WTC11 (cell line): ENCODE results near the gene PRELID2. TPM values are rescaled to one million over a fixed set of nuclear protein-coding genes. Genes with fewer than 3 reads are reported as not detected.

Source experiments
- ATAC-seq: fragments of 200-7000 bp; cut with Tn5 transposase; 2 replicates; pipeline ENCODE4 v1.10.0; 2021; ENCODE audit warnings: mild to moderate bottlenecking, moderate library complexity
- CTCF ChIA-PET: fragments of 300-600 bp; sonication (Branson Sonifier 250); formaldehyde crosslinking; loops from one replicate; lab custom pipeline; 2021; ENCODE audit warnings: antibody characterized with exemption; lab: Charles Lee
- POLR2A ChIA-PET: fragments of 350-600 bp; sonication (Branson Sonifier 250); formaldehyde crosslinking; loops from one replicate; lab custom pipeline; 2021; ENCODE audit warnings: antibody characterized with exemption; lab: Charles Lee
- DNase-seq: peaks from one replicate; pipeline ENCODE4 v3.0.0; 2021; ENCODE audit warnings: low spot score
- H3K27ac Mint-ChIP-seq: 2 replicates; pipeline ENCODE4 v1.8.0; 2021; ENCODE audit warnings: mixed read lengths
- H3K27me3 Mint-ChIP-seq: 2 replicates; pipeline ENCODE4 v1.8.0; 2021; ENCODE audit warnings: low read depth, mild to moderate bottlenecking, moderate library complexity, mixed read lengths
- H3K36me3 Mint-ChIP-seq: 2 replicates; pipeline ENCODE4 v1.8.0; 2021; ENCODE audit warnings: mixed read lengths
- H3K4me1 Mint-ChIP-seq: 2 replicates; pipeline ENCODE4 v1.8.0; 2022; ENCODE audit warnings: mixed read lengths
- H3K4me3 Mint-ChIP-seq: 2 replicates; pipeline ENCODE4 v1.8.0; 2021; ENCODE audit warnings: mild to moderate bottlenecking, moderate library complexity, mixed read lengths
- H3K9me3 Mint-ChIP-seq: 2 replicates; pipeline ENCODE4 v1.8.0; 2021; ENCODE audit warnings: mixed read lengths
- ATF3 ChIP-seq: sonication (generic); formaldehyde crosslinking; conservative IDR thresholded peaks from 2 replicates; pipeline ENCODE4 v1.8.1; 2022; ENCODE audit warnings: mild to moderate bottlenecking, missing genetic modification reagents
- EMX1 ChIP-seq: fragments of 250-450 bp; sonication (Bioruptor Pico); IDR thresholded peaks from 2 replicates; pipeline ENCODE4 v1.8.0; 2021; ENCODE audit warnings: mild to moderate bottlenecking
- ETV6 ChIP-seq: sonication (generic); formaldehyde crosslinking; IDR thresholded peaks from 2 replicates; pipeline ENCODE4 v1.8.1; 2022; ENCODE audit warnings: mild to moderate bottlenecking, missing genetic modification reagents
- FOXJ3 ChIP-seq: sonication (generic); formaldehyde crosslinking; IDR thresholded peaks from 2 replicates; pipeline ENCODE4 v1.9.0; 2021; ENCODE audit warnings: missing genetic modification reagents, mild to moderate bottlenecking, borderline replicate concordance
- GRHL2 ChIP-seq: fragments of 250-450 bp; sonication (Bioruptor Pico); IDR thresholded peaks from 2 replicates; pipeline ENCODE4 v1.8.0; 2022; ENCODE audit warnings: mild to moderate bottlenecking, moderate library complexity; ENCODE audit not compliant: insufficient replicate concordance, severe bottlenecking
- HMGA2 ChIP-seq: fragments of 250-450 bp; sonication (Bioruptor Pico); IDR thresholded peaks from 2 replicates; pipeline ENCODE4 v1.4.0; 2021; ENCODE audit warnings: mild to moderate bottlenecking, moderate library complexity
- IRF2 ChIP-seq: sonication (generic); formaldehyde crosslinking; IDR thresholded peaks from 2 replicates; pipeline ENCODE4 v1.8.0; 2022; ENCODE audit warnings: low read depth, missing genetic modification reagents, borderline replicate concordance
- MAX ChIP-seq: sonication (generic); formaldehyde crosslinking; IDR thresholded peaks from 2 replicates; pipeline ENCODE4 v1.8.0; 2022; ENCODE audit warnings: mild to moderate bottlenecking, missing genetic modification reagents
- MLX ChIP-seq: sonication (generic); formaldehyde crosslinking; IDR thresholded peaks from 2 replicates; pipeline ENCODE4 v1.8.1; 2023; ENCODE audit warnings: mild to moderate bottlenecking, missing genetic modification reagents, moderate library complexity
- NFE2L1 ChIP-seq: sonication (generic); formaldehyde crosslinking; IDR thresholded peaks from 2 replicates; pipeline ENCODE4 v1.8.1; 2023; ENCODE audit warnings: missing genetic modification reagents
- NR3C1 ChIP-seq: sonication (generic); formaldehyde crosslinking; conservative IDR thresholded peaks from 2 replicates; pipeline ENCODE4 v1.8.1; 2023; ENCODE audit warnings: low read depth, mild to moderate bottlenecking, missing genetic modification reagents
- PRRX2 ChIP-seq: fragments of 250-450 bp; sonication (Bioruptor Pico); IDR thresholded peaks from 2 replicates; pipeline ENCODE4 v1.8.0; 2021; ENCODE audit warnings: mild to moderate bottlenecking
- SMAD3 ChIP-seq: sonication (generic); formaldehyde crosslinking; IDR thresholded peaks from 2 replicates; pipeline ENCODE4 v1.8.0; 2022; ENCODE audit warnings: missing genetic modification reagents, mild to moderate bottlenecking, borderline replicate concordance
- TCF7 ChIP-seq: sonication (generic); formaldehyde crosslinking; IDR thresholded peaks from 2 replicates; pipeline ENCODE4 v1.8.0; 2022; ENCODE audit warnings: mild to moderate bottlenecking, low read depth, missing genetic modification reagents, moderate library complexity
- TEAD1 ChIP-seq: sonication (generic); formaldehyde crosslinking; IDR thresholded peaks from 2 replicates; pipeline ENCODE4 v1.8.0; 2022; ENCODE audit warnings: mild to moderate bottlenecking, missing genetic modification reagents
- TP53 ChIP-seq: sonication (generic); formaldehyde crosslinking; IDR thresholded peaks from 2 replicates; pipeline ENCODE4 v1.8.1; 2023; ENCODE audit warnings: mild to moderate bottlenecking, missing genetic modification reagents
- ZNF219 ChIP-seq: sonication (generic); formaldehyde crosslinking; IDR thresholded peaks from 2 replicates; pipeline ENCODE4 v1.8.0; 2023; ENCODE audit warnings: missing genetic modification reagents, mild to moderate bottlenecking, borderline replicate concordance
- ZNF317 ChIP-seq: sonication (generic); formaldehyde crosslinking; IDR thresholded peaks from 2 replicates; pipeline ENCODE4 v1.8.1; 2023; ENCODE audit warnings: low read depth, mild to moderate bottlenecking, moderate library complexity, missing genetic modification reagents, borderline replicate concordance
- ZNF396 ChIP-seq: fragments of 250-450 bp; sonication (Bioruptor Pico); IDR thresholded peaks from 2 replicates; pipeline ENCODE4 v1.8.0; 2021; ENCODE audit warnings: mild to moderate bottlenecking, moderate library complexity, borderline replicate concordance
- ZNF416 ChIP-seq: fragments of 250-450 bp; sonication (Bioruptor Pico); IDR thresholded peaks from 2 replicates; pipeline ENCODE4 v1.9.0; 2021; ENCODE audit warnings: mild to moderate bottlenecking, inconsistent platforms
- total RNA-seq: library from RNA; stranded (reverse); gene quantifications from 3 replicates; pipeline ENCODE4 v1.2.3, GENCODE V29; 2021
- TF ChIP-seq, protein P1 (sequence below): fragments of 250-450 bp; sonication (Bioruptor Pico); IDR thresholded peaks from 2 replicates; pipeline ENCODE4 v1.9.0; 2021; ENCODE audit warnings: mild to moderate bottlenecking
- TF ChIP-seq, protein P2 (sequence below): sonication (generic); formaldehyde crosslinking; IDR thresholded peaks from 2 replicates; pipeline ENCODE4 v1.8.1; 2022; ENCODE audit warnings: low read depth, missing genetic modification reagents, borderline replicate concordance
- TF ChIP-seq, protein P3 (sequence below): sonication (generic); formaldehyde crosslinking; IDR thresholded peaks from 2 replicates; pipeline ENCODE4 v1.8.1; 2022; ENCODE audit warnings: mild to moderate bottlenecking, missing genetic modification reagents, moderate library complexity, borderline replicate concordance

The PRELID2 gene
- total RNA-seq, 1 experiment from 2014 or later: 10.0 TPM

DNA sequence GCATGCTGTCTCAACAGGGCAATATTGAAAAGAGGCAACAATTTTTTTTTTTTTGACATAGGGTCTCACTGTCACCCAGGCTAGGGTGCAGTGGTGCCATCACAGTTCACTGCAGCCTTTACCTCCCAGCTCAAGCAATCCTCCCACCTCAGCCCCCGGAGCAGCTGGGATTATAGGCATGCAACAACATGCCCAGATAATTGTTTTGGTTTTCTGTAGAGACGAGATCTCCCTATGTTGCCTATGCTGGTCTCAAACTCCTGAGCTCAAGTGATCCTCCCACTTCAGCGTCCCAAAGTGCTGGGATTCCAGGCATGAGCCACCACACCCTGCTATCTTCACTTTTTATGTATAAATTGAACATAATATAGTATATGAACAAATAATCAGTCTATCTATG is 47.6 kb downstream of the PRELID2 start (continued):
- TF ChIP-seq, protein P1, sequence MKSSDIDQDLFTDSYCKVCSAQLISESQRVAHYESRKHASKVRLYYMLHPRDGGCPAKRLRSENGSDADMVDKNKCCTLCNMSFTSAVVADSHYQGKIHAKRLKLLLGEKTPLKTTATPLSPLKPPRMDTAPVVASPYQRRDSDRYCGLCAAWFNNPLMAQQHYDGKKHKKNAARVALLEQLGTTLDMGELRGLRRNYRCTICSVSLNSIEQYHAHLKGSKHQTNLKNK (CRISPR knock-in tag): no peak
- TF ChIP-seq NR3C1 (no peak), FOXJ3 (CRISPR knock-in tag) (no peak)

- DNase-seq: no peak
- TF ChIP-seq HMGA2 (CRISPR knock-in tag) (no peak), ZNF219 (CRISPR knock-in tag) (no peak), ZNF396 (CRISPR knock-in tag) (no peak)
- TF ChIP-seq, all 79 proteins: peak for 0
- ChIA-PET POLR2A (no interaction called here), CTCF (interaction anchor here (0.6 to 0.9 kb wide), 2 partner anchors 39 to 101 kb away, joined by 3 read pairs; no protein-coding TSS in a partner anchor)
- ATAC-seq: no peak
- H3K36me3 Mint-ChIP-seq: peaks cover 6% of the 10 kb centered on the region
- H3K4me1 Mint-ChIP-seq: peaks cover 29% of the 10 kb centered on the region
- no peak overlapping the region for H3K4me3 Mint-ChIP-seq
- no peaks in the 10 kb centered on the region for H3K27me3 Mint-ChIP-seq
- H3K9me3 Mint-ChIP-seq: peaks cover 11% of the 10 kb centered on the region
- H3K27ac Mint-ChIP-seq: peak overlapping the region; percentile 70
Measured at GRCh38 chr5:145787001-145787400, 48.1 kb downstream of the PRELID2 start.

- TF ChIP-seq SMAD3 (CRISPR knock-in tag) (no peak), GRHL2 (no peak), IRF2 (CRISPR knock-in tag) (no peak), TCF7 (CRISPR knock-in tag) (no peak), NR3C1 (no peak), TEAD1 (CRISPR knock-in tag) (no peak), ETV6 (CRISPR knock-in tag) (no peak), MAX (CRISPR knock-in tag) (no peak), TP53 (CRISPR knock-in tag) (no peak), EMX1 (no peak), ATF3 (CRISPR knock-in tag) (no peak), ZNF416 (CRISPR knock-in tag) (no peak), ZNF219 (CRISPR knock-in tag) (no peak), NFE2L1 (CRISPR knock-in tag) (no peak), PRRX2 (CRISPR knock-in tag) (no peak), MLX (no peak), ZNF317 (no peak)
- TF ChIP-seq, protein P2, sequence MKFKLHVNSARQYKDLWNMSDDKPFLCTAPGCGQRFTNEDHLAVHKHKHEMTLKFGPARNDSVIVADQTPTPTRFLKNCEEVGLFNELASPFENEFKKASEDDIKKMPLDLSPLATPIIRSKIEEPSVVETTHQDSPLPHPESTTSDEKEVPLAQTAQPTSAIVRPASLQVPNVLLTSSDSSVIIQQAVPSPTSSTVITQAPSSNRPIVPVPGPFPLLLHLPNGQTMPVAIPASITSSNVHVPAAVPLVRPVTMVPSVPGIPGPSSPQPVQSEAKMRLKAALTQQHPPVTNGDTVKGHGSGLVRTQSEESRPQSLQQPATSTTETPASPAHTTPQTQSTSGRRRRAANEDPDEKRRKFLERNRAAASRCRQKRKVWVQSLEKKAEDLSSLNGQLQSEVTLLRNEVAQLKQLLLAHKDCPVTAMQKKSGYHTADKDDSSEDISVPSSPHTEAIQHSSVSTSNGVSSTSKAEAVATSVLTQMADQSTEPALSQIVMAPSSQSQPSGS (CRISPR knock-in tag): no peak
- TF ChIP-seq, protein P3, sequence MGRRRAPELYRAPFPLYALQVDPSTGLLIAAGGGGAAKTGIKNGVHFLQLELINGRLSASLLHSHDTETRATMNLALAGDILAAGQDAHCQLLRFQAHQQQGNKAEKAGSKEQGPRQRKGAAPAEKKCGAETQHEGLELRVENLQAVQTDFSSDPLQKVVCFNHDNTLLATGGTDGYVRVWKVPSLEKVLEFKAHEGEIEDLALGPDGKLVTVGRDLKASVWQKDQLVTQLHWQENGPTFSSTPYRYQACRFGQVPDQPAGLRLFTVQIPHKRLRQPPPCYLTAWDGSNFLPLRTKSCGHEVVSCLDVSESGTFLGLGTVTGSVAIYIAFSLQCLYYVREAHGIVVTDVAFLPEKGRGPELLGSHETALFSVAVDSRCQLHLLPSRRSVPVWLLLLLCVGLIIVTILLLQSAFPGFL (CRISPR knock-in tag): no peak
- Mint-ChIP-seq H3K9me3 (peaks cover 10% of the 10 kb centered on the region), H3K4me1 (peaks cover 17% of the 10 kb centered on the region), H3K27me3 (no peaks in the 10 kb centered on the region), H3K27ac (no peak overlapping the region), H3K4me3 (no peak overlapping the region), H3K36me3 (peaks cover 6% of the 10 kb centered on the region; the same call in 1 of the 2 replicates)
- DNase-seq (no peak), ATAC-seq (peak; percentile 56)
- ChIA-PET POLR2A (no interaction called here), CTCF (no interaction called here)
Measured at GRCh38 chr5:145780982-145781381, 54.2 kb downstream of the PRELID2 start.
